Stimulated activated effector memory CD8-positive, alpha-beta T cell treated with anti-CD3 and anti-CD28 coated beads, Interleukin-12 subunit alpha, Interleukin-12 subunit beta, amount 100 ng/mL, for 72 hours (primary cell): ENCODE results near the gene TMEM269.
A peak's percentile ranks its signal among the peaks of the same experiment; 100 is the strongest.

ENCODE experiments used
- ATAC-seq: fragments of 150-1000 bp; cut with Tn5 transposase; 2 replicates; pipeline ENCODE4 v1.10.0; 2021
- DNase-seq, 2 donors: peaks; one replicate each; pipeline ENCODE4 v3.0.0; 2021 to 2022; ENCODE audit warnings: low spot score in 2 of 2
- H3K27ac Mint-ChIP-seq: one replicate; pipeline ENCODE4 v1.8.0; 2022; ENCODE audit warnings: mild to moderate bottlenecking, mixed read lengths
- H3K36me3 Mint-ChIP-seq: one replicate; pipeline ENCODE4 v1.8.0; 2022; ENCODE audit warnings: mild to moderate bottlenecking, mixed read lengths
- H3K4me1 Mint-ChIP-seq: one replicate; pipeline ENCODE4 v1.8.0; 2022; ENCODE audit warnings: mixed read lengths
- H3K4me3 Mint-ChIP-seq: one replicate; pipeline ENCODE4 v1.8.0; 2022; ENCODE audit warnings: mild to moderate bottlenecking, mixed read lengths
- H3K9me3 Mint-ChIP-seq: one replicate; pipeline ENCODE4 v1.8.0; 2022; ENCODE audit warnings: mixed read lengths

The TMEM269 gene

GRCh38 chr1:42759114-42759513 is 25.7 kb upstream of the TMEM269 start:
- H3K27ac Mint-ChIP-seq: no peak overlapping the region
- H3K4me1 Mint-ChIP-seq: peaks cover 11% of the 10 kb centered on the region
- DNase-seq (no peak), ATAC-seq (no peak)
- peaks cover 87% of the 10 kb centered on the region for H3K36me3 Mint-ChIP-seq
- H3K9me3 Mint-ChIP-seq: no peaks in the 10 kb centered on the region
- H3K4me3 Mint-ChIP-seq: no peak overlapping the region

DNA sequence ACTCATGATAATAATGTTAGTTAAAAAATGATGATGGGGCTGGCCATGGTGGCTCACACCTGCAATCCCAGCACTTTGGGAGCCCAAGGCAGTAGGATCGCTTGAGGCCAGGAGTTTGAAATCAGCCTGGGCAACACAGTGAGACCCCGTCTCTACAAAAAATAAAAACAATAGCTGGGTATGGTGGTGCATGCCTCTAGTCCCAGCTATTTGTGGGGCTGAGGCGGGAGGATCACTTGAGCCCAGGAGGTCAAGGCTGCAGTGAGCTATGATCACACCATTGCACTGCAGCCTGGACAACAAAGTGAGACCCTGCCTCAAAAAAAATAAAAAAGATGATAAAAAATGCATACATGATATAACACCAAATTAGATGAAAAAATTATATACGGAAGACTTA is 23.2 kb upstream of the TMEM269 start:
- Mint-ChIP-seq H3K9me3 (no peaks in the 10 kb centered on the region), H3K27ac (no peak overlapping the region), H3K4me3 (no peak overlapping the region), H3K36me3 (peaks cover 62% of the 10 kb centered on the region), H3K4me1 (peaks cover 11% of the 10 kb centered on the region)
- ATAC-seq (no peak), DNase-seq (no peak)

- no peak for DNase-seq
- Mint-ChIP-seq H3K4me1 (peaks cover 6% of the 10 kb centered on the region), H3K4me3 (no peak overlapping the region), H3K9me3 (no peaks in the 10 kb centered on the region), H3K27ac (no peak overlapping the region), H3K36me3 (peaks cover 61% of the 10 kb centered on the region)
- ATAC-seq: no peak
These were observed 22.5 kb upstream of the TMEM269 start for GRCh38 chr1:42762269-42762668.

- no peak for DNase-seq
- no peak for ATAC-seq
- Mint-ChIP-seq H3K36me3 (peaks cover 52% of the 10 kb centered on the region), H3K4me1 (peaks cover 15% of the 10 kb centered on the region), H3K27ac (no peak overlapping the region), H3K4me3 (no peak overlapping the region), H3K9me3 (no peaks in the 10 kb centered on the region)
These were observed 19.5 kb upstream of the TMEM269 start for GRCh38 chr1:42765269-42765668.

GRCh38 chr1:42765832-42766740 is 18.7 kb upstream of the TMEM269 start:
- ATAC-seq (peak; percentile 59), DNase-seq (peak in 1 of 2 donors; percentile 59)
- H3K27ac Mint-ChIP-seq: no peak overlapping the region
- H3K4me3 Mint-ChIP-seq: no peak overlapping the region
- H3K36me3 Mint-ChIP-seq: peaks cover 52% of the 10 kb centered on the region
- peaks cover 22% of the 10 kb centered on the region for H3K4me1 Mint-ChIP-seq
- H3K9me3 Mint-ChIP-seq: no peaks in the 10 kb centered on the region

- no peak within 1 kb of the TSS for H3K4me3 Mint-ChIP-seq
- no peak within 1 kb of the TSS for H3K27ac Mint-ChIP-seq
- H3K4me1 Mint-ChIP-seq: peaks cover 24% of the 10 kb centered on the region
- DNase-seq: peak; percentile 99
- H3K36me3 Mint-ChIP-seq: peaks cover 49% of the 10 kb centered on the region
- ATAC-seq: peak; percentile 94
- H3K9me3 Mint-ChIP-seq: no peaks in the 10 kb centered on the region
These were observed 17.9 kb upstream of the TMEM269 start, which contains the start of the genes C1orf50 and P3H1 for GRCh38 chr1:42766741-42767509. C1orf50 (plus strand) TSS chr1:42767249; CDS start chr1:42767312, 63 bp downstream. P3H1 (minus strand) TSS chr1:42767028; CDS start chr1:42766971, 57 bp downstream.

DNA sequence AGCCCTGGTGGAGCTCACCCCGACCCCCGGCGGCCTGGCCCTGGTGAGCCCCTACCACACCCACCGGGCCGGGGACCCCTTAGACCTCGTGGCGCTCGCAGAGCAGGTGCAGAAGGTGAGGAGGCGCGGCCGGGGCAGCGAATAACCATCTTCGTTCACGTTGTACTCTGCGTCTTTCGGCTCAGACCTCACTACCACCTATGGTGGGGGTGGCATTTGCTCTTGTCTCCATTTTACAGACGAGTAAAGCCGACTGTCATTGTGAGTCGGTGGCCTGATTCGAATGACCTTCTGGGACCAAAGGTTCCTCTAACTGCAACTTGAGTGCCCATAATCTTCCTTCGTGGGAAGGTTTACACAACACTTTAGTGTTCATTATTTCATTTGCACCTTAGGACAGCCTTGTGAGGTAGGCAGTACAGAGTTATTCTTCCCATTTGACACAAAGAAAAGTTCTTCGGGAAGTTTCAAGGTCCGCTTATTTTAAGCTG is 17.2 kb upstream of the TMEM269 start:
- Mint-ChIP-seq H3K4me3 (no peak overlapping the region), H3K27ac (no peak overlapping the region)
- ATAC-seq: peak; percentile 39

DNA sequence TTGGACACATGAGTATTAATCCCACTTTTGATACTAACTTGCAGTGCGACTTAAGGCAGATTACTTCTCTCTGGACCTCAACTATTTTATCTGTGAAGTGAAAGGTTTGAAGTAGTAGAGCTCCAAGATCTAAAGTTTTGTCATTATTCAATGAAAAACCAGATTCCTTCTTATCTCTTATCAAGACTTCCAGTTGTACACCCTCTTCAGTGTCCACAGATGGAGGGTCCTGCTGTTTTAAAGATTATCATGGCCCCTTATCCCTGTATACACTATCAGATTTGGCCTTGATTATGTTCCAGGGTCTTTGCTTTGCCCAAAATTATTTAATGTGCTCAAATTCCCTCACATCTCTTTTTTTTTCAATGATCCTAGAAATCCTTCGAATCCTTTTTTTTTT is 16.6 kb upstream of the TMEM269 start:
- no peak for DNase-seq
- Mint-ChIP-seq H3K4me1 (peaks cover 34% of the 10 kb centered on the region), H3K9me3 (no peaks in the 10 kb centered on the region), H3K36me3 (peaks cover 51% of the 10 kb centered on the region), H3K27ac (no peak overlapping the region), H3K4me3 (no peak overlapping the region)
- ATAC-seq: no peak

More for the DNA sequence above, 17.2 kb upstream of the TMEM269 start:
- no peaks in the 10 kb centered on the region for H3K9me3 Mint-ChIP-seq
- DNase-seq: no peak
- peaks cover 29% of the 10 kb centered on the region for H3K4me1 Mint-ChIP-seq
- H3K36me3 Mint-ChIP-seq: peaks cover 48% of the 10 kb centered on the region

DNA sequence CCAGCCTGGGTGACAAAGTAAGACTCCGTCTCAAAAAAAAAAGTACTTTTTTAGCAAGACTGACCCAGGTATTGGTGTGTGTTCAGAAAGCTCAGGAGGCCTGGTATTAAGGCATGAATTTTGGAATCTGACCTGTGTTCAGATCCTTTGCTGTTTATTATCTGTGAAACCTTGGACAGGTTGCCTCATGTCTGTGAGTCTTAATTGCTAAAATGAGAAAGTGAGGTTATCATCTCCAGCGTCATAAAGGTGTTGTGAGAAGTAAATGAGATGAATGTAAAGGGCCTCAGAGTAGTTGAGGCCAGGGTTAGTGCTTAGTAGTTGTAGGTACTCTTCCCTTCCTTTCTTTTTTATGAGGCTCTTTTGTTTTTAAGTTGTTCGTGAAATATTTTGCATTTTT is 15.0 kb upstream of the TMEM269 start:
- DNase-seq (no peak), ATAC-seq (no peak)
- H3K27ac Mint-ChIP-seq: no peak overlapping the region
- peaks cover 39% of the 10 kb centered on the region for H3K4me1 Mint-ChIP-seq
- peaks cover 68% of the 10 kb centered on the region for H3K36me3 Mint-ChIP-seq
- no peak overlapping the region for H3K4me3 Mint-ChIP-seq
- no peaks in the 10 kb centered on the region for H3K9me3 Mint-ChIP-seq

GRCh38 chr1:42773420-42773819 is 11.4 kb upstream of the TMEM269 start:
- Mint-ChIP-seq H3K36me3 (peaks cover 91% of the 10 kb centered on the region), H3K9me3 (no peaks in the 10 kb centered on the region), H3K4me3 (no peak overlapping the region), H3K27ac (peak overlapping the region; percentile 18), H3K4me1 (peaks cover 46% of the 10 kb centered on the region)
- DNase-seq (no peak), ATAC-seq (peak; percentile 27)

DNA sequence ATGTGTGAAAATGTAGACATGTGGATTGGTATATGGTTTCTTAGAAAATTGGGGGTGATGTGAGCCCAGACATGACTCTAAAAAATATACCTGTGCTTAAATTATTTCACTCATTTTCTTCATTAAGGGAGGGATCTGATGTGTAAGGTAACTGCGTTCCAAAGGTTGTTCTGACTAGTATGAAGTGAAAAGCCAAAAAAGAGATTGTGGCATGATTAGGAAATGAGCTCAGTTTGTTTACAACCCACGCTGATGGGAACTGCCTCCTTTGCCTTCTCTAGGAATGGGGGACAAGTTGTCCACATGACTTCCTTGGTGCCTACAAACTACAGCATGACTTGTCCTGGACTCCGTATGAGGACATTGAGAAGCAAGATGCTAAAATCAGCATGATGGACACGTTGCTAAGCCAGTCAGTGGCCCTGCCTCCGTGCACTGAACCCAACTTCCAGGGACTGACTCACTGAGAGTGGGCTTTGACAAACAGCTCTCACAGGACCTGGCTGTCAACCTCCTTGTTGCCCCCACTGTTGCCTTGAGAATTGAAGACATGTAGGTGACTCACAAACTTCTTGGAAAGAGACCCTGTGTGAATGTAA is 9.8 kb upstream of the TMEM269 start:
- Mint-ChIP-seq H3K27ac (peak overlapping the region; percentile 45), H3K9me3 (no peaks in the 10 kb centered on the region), H3K4me3 (no peak overlapping the region), H3K4me1 (peaks cover 39% of the 10 kb centered on the region), H3K36me3 (peaks cover 90% of the 10 kb centered on the region)
- ATAC-seq (no peak), DNase-seq (no peak)

DNA sequence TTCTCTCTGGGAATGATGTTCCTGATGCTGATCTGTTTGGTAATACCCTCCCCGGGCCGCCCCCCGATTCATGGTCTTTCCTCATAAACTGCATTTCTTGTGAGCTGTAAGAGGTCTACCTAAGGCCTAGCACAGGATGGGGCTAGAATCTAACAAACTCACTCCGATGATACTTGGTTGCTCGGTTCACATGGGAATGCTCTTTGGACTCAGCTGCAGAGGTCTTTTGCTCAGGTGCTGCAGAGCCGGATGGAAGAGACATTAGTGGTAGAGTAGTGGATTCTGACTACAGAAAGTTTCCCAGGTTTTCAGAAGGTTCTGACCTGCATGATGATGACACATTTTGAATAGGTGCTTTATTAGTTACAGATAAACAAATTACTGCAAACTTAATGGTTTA is 8.3 kb upstream of the TMEM269 start:
- Mint-ChIP-seq H3K27ac (no peak overlapping the region), H3K9me3 (no peaks in the 10 kb centered on the region), H3K4me3 (no peak overlapping the region), H3K4me1 (peaks cover 29% of the 10 kb centered on the region), H3K36me3 (peaks cover 91% of the 10 kb centered on the region)
- no peak for DNase-seq
- no peak for ATAC-seq

DNA sequence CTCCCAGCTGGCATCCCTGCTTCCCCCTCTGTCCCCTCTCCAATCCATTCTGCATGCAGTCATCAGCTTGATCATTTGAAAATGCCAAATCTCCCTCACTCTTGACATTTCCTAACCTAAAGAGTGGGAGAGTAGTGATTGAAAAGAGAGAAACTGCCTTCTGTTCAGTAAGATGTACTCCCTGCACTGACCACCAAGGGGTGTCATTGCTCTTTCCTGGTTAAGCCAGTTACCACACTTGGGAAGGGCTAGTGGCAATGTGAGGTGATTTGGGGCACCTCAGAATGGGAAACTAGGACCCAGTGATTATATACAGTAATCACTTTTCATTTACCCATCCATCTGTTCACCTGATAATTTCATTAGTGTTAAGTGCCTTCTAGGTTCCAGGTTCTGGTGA is 6.9 kb upstream of the TMEM269 start:
- Mint-ChIP-seq H3K9me3 (no peaks in the 10 kb centered on the region), H3K4me1 (peaks cover 24% of the 10 kb centered on the region), H3K36me3 (peaks cover 81% of the 10 kb centered on the region), H3K27ac (peak overlapping the region; percentile 77), H3K4me3 (no peak overlapping the region)
- peak; percentile 66 for ATAC-seq
- no peak for DNase-seq

DNA sequence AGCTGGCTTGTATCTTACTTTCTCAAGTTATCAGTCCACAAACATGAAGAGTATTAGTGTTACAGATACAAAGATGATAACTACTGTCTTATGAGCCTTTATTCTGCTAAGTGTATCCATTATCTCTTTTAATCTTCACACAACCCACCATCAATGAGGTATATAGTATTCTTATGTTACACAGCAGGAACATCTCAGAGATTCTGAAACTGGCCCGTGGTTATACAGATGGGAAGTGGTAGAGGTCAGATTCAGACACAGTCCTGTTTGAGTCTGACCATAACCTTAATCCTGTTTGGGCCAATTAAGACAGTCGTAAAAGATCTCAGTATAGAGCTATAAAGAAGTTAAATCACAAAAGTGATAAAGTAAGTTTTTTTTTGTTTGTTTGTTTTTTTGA is 5.1 kb upstream of the TMEM269 start:
- peaks cover 67% of the 10 kb centered on the region for H3K36me3 Mint-ChIP-seq
- peaks cover 26% of the 10 kb centered on the region for H3K4me1 Mint-ChIP-seq
- H3K27ac Mint-ChIP-seq: peak overlapping the region; percentile 77
- no peaks in the 10 kb centered on the region for H3K9me3 Mint-ChIP-seq
- ATAC-seq (peak; percentile 62), DNase-seq (no peak)
- H3K4me3 Mint-ChIP-seq: no peak overlapping the region

DNA sequence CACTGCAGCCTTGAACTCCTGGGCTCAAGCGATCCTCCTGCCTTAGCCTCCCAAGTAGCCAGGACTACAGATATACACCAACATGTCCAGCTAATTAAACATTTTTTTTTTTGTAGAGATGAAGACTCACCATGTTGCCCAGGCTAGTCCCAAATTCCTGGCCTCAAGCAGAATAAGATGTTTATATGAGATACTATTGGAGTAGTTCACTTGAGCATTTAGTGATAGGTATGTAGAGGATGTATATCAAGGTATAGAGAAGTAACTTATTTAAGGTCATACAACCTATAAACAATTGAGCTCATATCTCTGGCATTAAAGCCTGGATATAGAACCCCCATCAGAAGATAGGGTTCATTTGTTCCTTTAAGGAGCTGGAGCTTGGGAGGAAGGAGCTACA is 4.6 kb upstream of the TMEM269 start:
- Mint-ChIP-seq H3K27ac (peak overlapping the region; percentile 77), H3K4me1 (peaks cover 30% of the 10 kb centered on the region), H3K9me3 (no peaks in the 10 kb centered on the region), H3K4me3 (no peak overlapping the region), H3K36me3 (peaks cover 65% of the 10 kb centered on the region)
- ATAC-seq (no peak), DNase-seq (no peak)
